Progenitor cell of endocrine pancreas (in vitro differentiated cells): Measurements from ENCODE around the gene FAM210A. TPM values are rescaled to one million over a fixed set of nuclear protein-coding genes. Genes with fewer than 3 reads are reported as not detected.

Experiments
- DNase-seq: peaks from one replicate; pipeline ENCODE4 v3.0.0; 2021; ENCODE audit warnings: low spot score; ENCODE audit not compliant: unreplicated experiment
- H3K27ac Mint-ChIP-seq: 2 replicates; pipeline ENCODE4 v1.8.0; 2021; ENCODE audit warnings: mild to moderate bottlenecking, moderate library complexity, mixed read lengths
- H3K27me3 Mint-ChIP-seq: 2 replicates; pipeline ENCODE4 v1.8.0; 2021; ENCODE audit warnings: mixed read lengths
- H3K36me3 Mint-ChIP-seq: 2 replicates; pipeline ENCODE4 v1.8.0; 2022; ENCODE audit warnings: mixed read lengths; ENCODE audit not compliant: insufficient read depth
- H3K4me1 Mint-ChIP-seq: 2 replicates; pipeline ENCODE4 v1.8.0; 2021; ENCODE audit warnings: low read depth, mixed read lengths
- H3K4me3 Mint-ChIP-seq: 2 replicates; pipeline ENCODE4 v1.8.0; 2021; ENCODE audit warnings: low read depth, mild to moderate bottlenecking, moderate library complexity, mixed read lengths
- H3K9me3 Mint-ChIP-seq: 2 replicates; pipeline ENCODE4 v1.8.0; 2021; ENCODE audit warnings: low read depth, mixed read lengths
- total RNA-seq: library from RNA; stranded (reverse); gene quantifications from 2 replicates; pipeline ENCODE4 v1.2.1, GENCODE V29; 2021
- TF ChIP-seq, protein P1 (sequence below): fragments of 200-600 bp; sonication (generic); IDR thresholded peaks from one replicate; pipeline ENCODE4 v1.5.0; 2021; ENCODE audit warnings: antibody characterized with exemption, mild to moderate bottlenecking; ENCODE audit not compliant: unreplicated experiment

Gene FAM210A
- total RNA-seq, 1 donor from 2014 or later, result 11.0 TPM

- H3K4me3 Mint-ChIP-seq, result no peak overlapping the region
- no peaks in the 10 kb centered on the region for H3K36me3 Mint-ChIP-seq
- no peaks in the 10 kb centered on the region for H3K4me1 Mint-ChIP-seq
- DNase-seq, result no peak
- no peaks in the 10 kb centered on the region for H3K9me3 Mint-ChIP-seq
- H3K27me3 Mint-ChIP-seq, result peaks cover 3% of the 10 kb centered on the region
- TF ChIP-seq, protein P1, sequence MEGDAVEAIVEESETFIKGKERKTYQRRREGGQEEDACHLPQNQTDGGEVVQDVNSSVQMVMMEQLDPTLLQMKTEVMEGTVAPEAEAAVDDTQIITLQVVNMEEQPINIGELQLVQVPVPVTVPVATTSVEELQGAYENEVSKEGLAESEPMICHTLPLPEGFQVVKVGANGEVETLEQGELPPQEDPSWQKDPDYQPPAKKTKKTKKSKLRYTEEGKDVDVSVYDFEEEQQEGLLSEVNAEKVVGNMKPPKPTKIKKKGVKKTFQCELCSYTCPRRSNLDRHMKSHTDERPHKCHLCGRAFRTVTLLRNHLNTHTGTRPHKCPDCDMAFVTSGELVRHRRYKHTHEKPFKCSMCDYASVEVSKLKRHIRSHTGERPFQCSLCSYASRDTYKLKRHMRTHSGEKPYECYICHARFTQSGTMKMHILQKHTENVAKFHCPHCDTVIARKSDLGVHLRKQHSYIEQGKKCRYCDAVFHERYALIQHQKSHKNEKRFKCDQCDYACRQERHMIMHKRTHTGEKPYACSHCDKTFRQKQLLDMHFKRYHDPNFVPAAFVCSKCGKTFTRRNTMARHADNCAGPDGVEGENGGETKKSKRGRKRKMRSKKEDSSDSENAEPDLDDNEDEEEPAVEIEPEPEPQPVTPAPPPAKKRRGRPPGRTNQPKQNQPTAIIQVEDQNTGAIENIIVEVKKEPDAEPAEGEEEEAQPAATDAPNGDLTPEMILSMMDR, result no peak
- no peak overlapping the region for H3K27ac Mint-ChIP-seq
These were observed 101.7 kb downstream of the FAM210A start for GRCh38 chr18:13624563-13625237.

DNA sequence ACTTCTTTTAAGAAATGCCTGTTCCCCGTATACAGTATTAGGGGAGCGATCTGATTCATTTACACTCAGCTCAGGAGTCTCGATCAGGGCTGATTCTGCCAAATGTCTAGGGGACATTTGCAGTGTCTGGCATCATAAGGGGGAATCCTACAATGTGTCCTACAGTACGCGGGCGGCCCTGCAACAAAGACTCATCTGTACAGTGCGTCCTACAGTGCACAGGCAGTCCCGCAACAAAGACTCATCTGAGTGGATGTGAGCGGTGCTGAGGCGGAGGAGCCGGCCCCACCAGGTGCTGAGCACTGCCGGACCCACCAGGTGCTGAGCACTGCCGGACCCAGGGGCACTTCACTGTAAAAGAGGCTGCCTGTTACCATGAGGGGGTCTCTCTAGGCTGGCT is 102.5 kb downstream of the FAM210A start:
- no peaks in the 10 kb centered on the region for H3K36me3 Mint-ChIP-seq
- no peak for DNase-seq
- H3K4me1 Mint-ChIP-seq, result peaks cover 2% of the 10 kb centered on the region
- TF ChIP-seq, protein P1, result no peak
- H3K4me3 Mint-ChIP-seq, result no peak overlapping the region
- peaks cover 3% of the 10 kb centered on the region for H3K27me3 Mint-ChIP-seq
- no peak overlapping the region for H3K27ac Mint-ChIP-seq
- H3K9me3 Mint-ChIP-seq, result no peaks in the 10 kb centered on the region

DNA sequence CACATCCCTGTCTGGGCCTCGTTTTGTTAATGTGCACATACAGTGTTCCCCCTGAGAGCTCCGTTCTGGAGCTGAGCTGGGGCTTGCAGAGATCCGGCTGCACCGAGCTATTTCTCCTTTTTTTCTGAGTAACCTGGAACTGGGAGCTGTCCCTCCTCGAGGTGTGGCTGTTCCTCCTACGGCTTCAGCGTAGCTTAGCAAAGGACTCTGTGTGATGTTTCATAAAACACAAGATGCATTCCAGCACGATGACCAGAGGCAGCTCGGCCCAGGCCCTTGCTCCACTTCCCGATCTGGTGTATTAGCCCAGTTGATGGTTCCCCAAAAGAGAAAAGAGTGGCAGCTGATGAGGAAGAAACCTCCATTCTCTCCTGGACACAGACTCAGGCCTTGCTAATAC is 103.0 kb downstream of the FAM210A start:
- TF ChIP-seq, protein P1, result no peak
- Mint-ChIP-seq H3K4me1 (peaks cover 4% of the 10 kb centered on the region), H3K27ac (no peak overlapping the region), H3K9me3 (no peaks in the 10 kb centered on the region), H3K36me3 (no peaks in the 10 kb centered on the region), H3K27me3 (peaks cover 3% of the 10 kb centered on the region), H3K4me3 (no peak overlapping the region)
- no peak for DNase-seq

DNA sequence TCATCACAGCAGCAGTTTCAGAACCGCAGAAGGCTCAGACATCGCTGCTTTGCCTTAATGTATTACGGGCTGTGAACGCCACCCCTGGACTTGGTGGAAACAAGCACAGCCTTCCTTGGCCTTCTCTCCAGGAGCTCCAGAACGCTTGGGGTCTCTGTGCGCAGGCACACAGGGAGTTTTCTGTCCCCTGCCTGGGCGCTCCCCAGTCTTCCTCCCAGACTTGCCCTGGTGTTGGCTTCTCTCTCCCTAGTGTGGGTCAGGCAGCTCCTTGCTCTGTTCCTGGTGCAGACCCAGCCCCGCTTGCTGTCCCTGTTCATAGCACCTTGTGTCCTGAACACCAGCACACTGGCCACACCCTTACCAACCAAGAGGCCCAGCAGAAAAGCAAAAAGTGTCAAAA is 103.6 kb downstream of the FAM210A start:
- H3K9me3 Mint-ChIP-seq, result no peaks in the 10 kb centered on the region
- no peak overlapping the region for H3K4me3 Mint-ChIP-seq
- TF ChIP-seq, protein P1, result no peak
- H3K36me3 Mint-ChIP-seq, result no peaks in the 10 kb centered on the region
- H3K27me3 Mint-ChIP-seq, result peaks cover 3% of the 10 kb centered on the region
- peaks cover 4% of the 10 kb centered on the region for H3K4me1 Mint-ChIP-seq
- DNase-seq, result no peak
- no peak overlapping the region for H3K27ac Mint-ChIP-seq

- Mint-ChIP-seq H3K36me3 (no peaks in the 10 kb centered on the region), H3K27me3 (peaks cover 3% of the 10 kb centered on the region), H3K4me1 (peaks cover 4% of the 10 kb centered on the region), H3K4me3 (no peak overlapping the region), H3K27ac (no peak overlapping the region), H3K9me3 (no peaks in the 10 kb centered on the region)
- DNase-seq, result no peak
- TF ChIP-seq, protein P1, result no peak
These were observed 104.3 kb downstream of the FAM210A start for GRCh38 chr18:13621886-13622619.
